Spleen (tissue), 7 donors: ENCODE measurements around the gene KANSL1.

ENCODE experiments used
- POLR2A ChIP-seq, 3 donors: fragments of 450-650 bp; IDR thresholded peaks; one replicate each; pipeline ENCODE4 v1.5.1; 2017; ENCODE audit warnings: antibody characterized with exemption in 3 of 3, mild to moderate bottlenecking in 1 of 3
- POLR2AphosphoS5 ChIP-seq, 3 donors: sonication (generic); formaldehyde crosslinking; IDR thresholded peaks; one replicate each; pipeline ENCODE4 v1.5.1; 2017; ENCODE audit warnings: antibody characterized with exemption in 3 of 3
- TF ChIP-seq, protein P1 (sequence below), 11 experiments: fragments of 200-600 bp in 7 of 11; fragments of 450-650 bp in 4 of 11; sonication (generic) in 4 of 11; IDR thresholded peaks in 8 of 11; conservative IDR thresholded peaks in 3 of 11; 1 replicate in 7 of 11; 2 replicates in 4 of 11; pipeline versions ENCODE4 v1.4.0 to v1.8.0; 2016 to 2021; ENCODE audit warnings: antibody characterized with exemption in 11 of 11, inconsistent platforms in 4 of 11, mild to moderate bottlenecking in 1 of 11
- donor health status: DM: no; HTN: no; CAD: no; lungs with moderate emphysema.
- donor health status: DM: no; HTN: no; CAD: no.
- donor health status: DM: no; HTN: no; CAD: no.

GRCh38 chr17:46072998-46073397 is 120.2 kb downstream of the KANSL1 start:
- TF ChIP-seq, protein P1, sequence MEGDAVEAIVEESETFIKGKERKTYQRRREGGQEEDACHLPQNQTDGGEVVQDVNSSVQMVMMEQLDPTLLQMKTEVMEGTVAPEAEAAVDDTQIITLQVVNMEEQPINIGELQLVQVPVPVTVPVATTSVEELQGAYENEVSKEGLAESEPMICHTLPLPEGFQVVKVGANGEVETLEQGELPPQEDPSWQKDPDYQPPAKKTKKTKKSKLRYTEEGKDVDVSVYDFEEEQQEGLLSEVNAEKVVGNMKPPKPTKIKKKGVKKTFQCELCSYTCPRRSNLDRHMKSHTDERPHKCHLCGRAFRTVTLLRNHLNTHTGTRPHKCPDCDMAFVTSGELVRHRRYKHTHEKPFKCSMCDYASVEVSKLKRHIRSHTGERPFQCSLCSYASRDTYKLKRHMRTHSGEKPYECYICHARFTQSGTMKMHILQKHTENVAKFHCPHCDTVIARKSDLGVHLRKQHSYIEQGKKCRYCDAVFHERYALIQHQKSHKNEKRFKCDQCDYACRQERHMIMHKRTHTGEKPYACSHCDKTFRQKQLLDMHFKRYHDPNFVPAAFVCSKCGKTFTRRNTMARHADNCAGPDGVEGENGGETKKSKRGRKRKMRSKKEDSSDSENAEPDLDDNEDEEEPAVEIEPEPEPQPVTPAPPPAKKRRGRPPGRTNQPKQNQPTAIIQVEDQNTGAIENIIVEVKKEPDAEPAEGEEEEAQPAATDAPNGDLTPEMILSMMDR (IDR thresholded peaks at IDR 0.05 in 8 of 11, conservative IDR thresholded peaks at IDR 0.05 in 3 of 11): no peak
- TF ChIP-seq POLR2A (IDR thresholded peaks at IDR 0.05) (no peak), POLR2AphosphoS5 (IDR thresholded peaks at IDR 0.05) (no peak)
